Mesenchymal stem cell (in vitro differentiated cells and primary cell): Measurements from ENCODE around the gene PRKCI.
"Not testable (repeated sequence)": the region's sequence is repeated elsewhere in the genome, so short reads cannot be mapped to it uniquely, and the experiment has no call there.

Experiments used
- DNase-seq: peaks from one replicate; pipeline ENCODE4 v3.0.0-alpha.2; 2013
- H2AFZ ChIP-seq: one replicate; pipeline ENCODE4 v1.6.1; 2013; ENCODE audit warnings: low read depth, mild to moderate bottlenecking, control low read depth, inconsistent platforms, low read length, moderate library complexity
- H2AK5ac ChIP-seq: 2 replicates; pipeline ENCODE4 v1.6.1; 2013; ENCODE audit warnings: low read length, moderate library complexity, mild to moderate bottlenecking, inconsistent platforms; ENCODE audit not compliant: severe bottlenecking
- H2BK120ac ChIP-seq: one replicate; pipeline ENCODE4 v1.6.1; 2013; ENCODE audit warnings: low read depth, mild to moderate bottlenecking, inconsistent platforms, low read length, moderate library complexity
- H2BK12ac ChIP-seq, 2 experiments: one replicate each; pipeline ENCODE4 v1.6.1; 2013; ENCODE audit warnings: inconsistent platforms in 2 of 2, low read length in 2 of 2, mild to moderate bottlenecking in 2 of 2, moderate library complexity in 2 of 2, control low read depth in 1 of 2
- H2BK15ac ChIP-seq: one replicate; pipeline ENCODE4 v1.6.1; 2013; ENCODE audit warnings: mild to moderate bottlenecking, low read depth, inconsistent platforms; ENCODE audit not compliant: poor library complexity, severe bottlenecking
- H2BK5ac ChIP-seq: 2 replicates; pipeline ENCODE4 v1.6.1; 2013; ENCODE audit warnings: low read depth, mild to moderate bottlenecking, low read length, control low read depth, inconsistent platforms; ENCODE audit not compliant: poor library complexity, severe bottlenecking
- H3K14ac ChIP-seq, 2 experiments: one replicate each; pipeline ENCODE4 v1.6.1; 2013; ENCODE audit warnings: inconsistent platforms in 2 of 2, low read length in 2 of 2, control low read depth in 1 of 2, mild to moderate bottlenecking in 1 of 2, moderate library complexity in 1 of 2
- H3K18ac ChIP-seq, 2 experiments: one replicate each; pipeline ENCODE4 v1.6.1; 2013; ENCODE audit warnings: inconsistent platforms in 2 of 2, low read length in 2 of 2, control low read depth in 1 of 2, low read depth in 1 of 2, mild to moderate bottlenecking in 1 of 2
- H3K23ac ChIP-seq, 2 experiments: one replicate each; pipeline ENCODE4 v1.6.1; 2013; ENCODE audit warnings: inconsistent platforms in 2 of 2, low read length in 2 of 2, mild to moderate bottlenecking in 2 of 2, moderate library complexity in 2 of 2, control low read depth in 1 of 2
- H3K27ac ChIP-seq: 2 replicates; pipeline ENCODE4 v1.5.1; 2013; ENCODE audit warnings: mild to moderate bottlenecking, moderate library complexity, low read length, control low read depth, inconsistent platforms; ENCODE audit not compliant: poor library complexity, severe bottlenecking
- H3K27me3 ChIP-seq, 2 experiments: 2 replicates each; pipeline versions ENCODE4 v1.6.1 to v1.7.0; 2013; ENCODE audit warnings: low read length in 2 of 2, mild to moderate bottlenecking in 2 of 2, moderate library complexity in 2 of 2, control low read depth in 1 of 2, inconsistent platforms in 1 of 2; ENCODE audit not compliant: control insufficient read depth in 1 of 2, insufficient read depth in 1 of 2
- H3K36me3 ChIP-seq, 2 experiments: 2 replicates each; pipeline versions ENCODE4 v1.6.1 to v1.7.0; 2013; ENCODE audit warnings: low read length in 2 of 2, control low read depth in 1 of 2, inconsistent platforms in 1 of 2, low read depth in 1 of 2, mild to moderate bottlenecking in 1 of 2; ENCODE audit not compliant: insufficient read depth in 2 of 2, control insufficient read depth in 1 of 2
- H3K4ac ChIP-seq, 2 experiments: one replicate each; pipeline ENCODE4 v1.6.1; 2013; ENCODE audit warnings: inconsistent platforms in 2 of 2, low read length in 2 of 2, mild to moderate bottlenecking in 2 of 2, moderate library complexity in 2 of 2, control low read depth in 1 of 2, low read depth in 1 of 2
- H3K4me1 ChIP-seq: 2 replicates; pipeline ENCODE4 v1.6.1; 2013; ENCODE audit warnings: low read depth, low read length, control low read depth; ENCODE audit not compliant: control insufficient read depth, insufficient read depth
- H3K4me2 ChIP-seq: 2 replicates; pipeline ENCODE4 v1.6.1; 2013; ENCODE audit warnings: low read length, mild to moderate bottlenecking, inconsistent platforms; ENCODE audit not compliant: poor library complexity, severe bottlenecking
- H3K4me3 ChIP-seq, 2 experiments: 2 replicates each; pipeline versions ENCODE4 v1.5.1 to v1.7.0; 2013; ENCODE audit warnings: low read length in 2 of 2, mild to moderate bottlenecking in 2 of 2, control low read depth in 1 of 2, low read depth in 1 of 2; ENCODE audit not compliant: insufficient read depth in 1 of 2
- H3K79me1 ChIP-seq: replicated peaks from 2 replicates; pipeline ENCODE4 v1.6.1; 2013; ENCODE audit warnings: mild to moderate bottlenecking, control low read depth, low read length, inconsistent platforms; ENCODE audit not compliant: poor library complexity, severe bottlenecking
- H3K9ac ChIP-seq: 2 replicates; pipeline ENCODE4 v1.7.0; 2013; ENCODE audit warnings: mild to moderate bottlenecking, low read length, moderate library complexity
- H3K9me3 ChIP-seq: 2 replicates; pipeline ENCODE4 v1.7.0; 2013; ENCODE audit warnings: mild to moderate bottlenecking, low read length; ENCODE audit not compliant: control insufficient read depth
- H4K8ac ChIP-seq: one replicate; pipeline ENCODE4 v1.6.1; 2013; ENCODE audit warnings: inconsistent platforms, mild to moderate bottlenecking, low read length, moderate library complexity
- H4K91ac ChIP-seq: one replicate; pipeline ENCODE4 v1.6.1; 2013; ENCODE audit warnings: mild to moderate bottlenecking, low read length, inconsistent platforms
- WGBS: methylation state at CpG from one replicate; pipeline ENCODE4 v1.1.7; 2013; ENCODE audit warnings: mixed read lengths; 5-methylcytosine and 5-hydroxymethylcytosine counted together

The PRKCI gene

DNA sequence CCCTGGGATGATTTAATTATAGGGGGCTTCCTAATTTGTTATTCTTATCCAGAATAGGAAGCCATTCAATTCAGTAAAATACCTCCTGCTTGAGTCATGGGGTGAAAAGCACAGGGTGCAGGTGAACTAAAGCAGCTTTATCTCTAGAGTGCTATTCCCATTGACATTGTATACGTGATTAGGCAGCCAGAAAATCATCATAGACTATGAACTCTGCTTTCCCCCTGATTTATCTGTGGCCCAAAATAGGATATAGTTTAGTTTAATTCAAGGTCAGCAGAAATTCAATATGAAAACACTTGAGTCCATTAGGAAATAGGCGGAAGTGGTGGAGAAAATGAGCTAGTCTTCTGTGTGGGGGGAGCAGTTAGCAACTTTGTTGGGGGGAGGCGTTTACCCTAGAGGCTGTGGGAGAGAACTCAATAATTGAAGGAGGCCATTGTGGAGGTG, 18.2 kb upstream of the PRKCI start:
- no peaks in the 10 kb centered on the region for H3K36me3 ChIP-seq
- H3K79me1 ChIP-seq = no peaks in the 10 kb centered on the region
- H3K14ac ChIP-seq = no peak overlapping the region
- H4K8ac ChIP-seq = no peak overlapping the region
- H2AFZ ChIP-seq = no peak overlapping the region
- H3K18ac ChIP-seq = no peak overlapping the region
- H2BK15ac ChIP-seq = no peak overlapping the region
- no peaks in the 10 kb centered on the region for H3K4me1 ChIP-seq
- no peaks in the 10 kb centered on the region for H3K27me3 ChIP-seq
- DNase-seq = no peak
- H3K27ac ChIP-seq = no peak overlapping the region
- H2AK5ac ChIP-seq = no peak overlapping the region
- H3K23ac ChIP-seq = no peak overlapping the region
- H2BK12ac ChIP-seq = no peak overlapping the region
- no peak overlapping the region for H4K91ac ChIP-seq
- no peak overlapping the region for H2BK5ac ChIP-seq
- no peak overlapping the region for H3K4ac ChIP-seq
- no peak overlapping the region for H2BK120ac ChIP-seq
- H3K4me2 ChIP-seq = no peak overlapping the region
- H3K9me3 ChIP-seq = no peaks in the 10 kb centered on the region
- H3K4me3 ChIP-seq = no peak overlapping the region
- no peak overlapping the region for H3K9ac ChIP-seq
- WGBS = 71% methylated on average over 2 of the region's 3 CpGs

DNA sequence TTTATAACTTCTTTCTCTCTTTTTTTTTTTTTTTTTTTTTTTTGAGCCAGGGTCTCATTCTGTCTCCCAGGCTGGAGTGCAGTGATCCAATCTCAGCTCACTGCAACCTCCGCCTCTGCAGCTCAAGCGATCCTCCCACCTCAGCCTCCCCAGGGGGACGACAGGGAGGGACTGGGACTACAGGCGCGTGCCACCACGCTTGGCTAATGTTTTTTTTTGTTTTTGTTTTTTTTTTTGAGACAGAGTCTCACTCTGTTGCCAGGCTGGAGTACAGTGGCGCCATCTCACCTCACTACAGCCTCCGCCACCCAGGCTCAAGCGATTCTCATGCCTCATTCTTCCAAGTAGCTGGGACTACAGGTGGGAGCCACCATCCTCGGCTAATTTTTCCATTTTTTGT, 17.7 kb upstream of the PRKCI start:
- H2AK5ac ChIP-seq = no peak overlapping the region
- H3K14ac ChIP-seq = no peak overlapping the region
- H3K4ac ChIP-seq = no peak overlapping the region
- no peak overlapping the region for H3K27ac ChIP-seq
- no peak overlapping the region for H3K23ac ChIP-seq
- H2BK120ac ChIP-seq = no peak overlapping the region
- no peak overlapping the region for H2BK15ac ChIP-seq
- H3K9ac ChIP-seq = no peak overlapping the region
- H2BK12ac ChIP-seq = no peak overlapping the region
- no peaks in the 10 kb centered on the region for H3K79me1 ChIP-seq
- H4K91ac ChIP-seq = no peak overlapping the region
- no peak overlapping the region for H3K18ac ChIP-seq
- no peaks in the 10 kb centered on the region for H3K4me1 ChIP-seq
- H3K4me2 ChIP-seq = no peak overlapping the region
- DNase-seq = no peak
- no peaks in the 10 kb centered on the region for H3K36me3 ChIP-seq
- no peak overlapping the region for H4K8ac ChIP-seq
- no peak overlapping the region for H3K4me3 ChIP-seq
- WGBS = 97% methylated on average over 10 of the region's 10 CpGs
- H2BK5ac ChIP-seq = no peak overlapping the region
- no peaks in the 10 kb centered on the region for H3K27me3 ChIP-seq
- no peaks in the 10 kb centered on the region for H3K9me3 ChIP-seq
- no peak overlapping the region for H2AFZ ChIP-seq

- Histone ChIP-seq H3K18ac (no peak overlapping the region), H3K23ac (no peak overlapping the region), H3K79me1 (no peaks in the 10 kb centered on the region), H4K8ac (no peak overlapping the region), H2BK120ac (no peak overlapping the region), H4K91ac (no peak overlapping the region), H2BK12ac (no peak overlapping the region), H3K4me2 (no peak overlapping the region), H3K27ac (no peak overlapping the region), H2AK5ac (no peak overlapping the region), H3K9me3 (no peaks in the 10 kb centered on the region), H3K14ac (no peak overlapping the region), H3K4ac (no peak overlapping the region), H3K4me1 (no peaks in the 10 kb centered on the region), H3K36me3 (no peaks in the 10 kb centered on the region), H2AFZ (no peak overlapping the region), H2BK5ac (no peak overlapping the region), H3K9ac (no peak overlapping the region), H2BK15ac (no peak overlapping the region), H3K27me3 (no peaks in the 10 kb centered on the region), H3K4me3 (peak overlapping the region in 1 of 2 experiments; percentile 28)
- no CpG with 5 or more reads among the region's 2 CpGs for WGBS
- peak; percentile 15 for DNase-seq
Measured at GRCh38 chr3:170205302-170205701, 16.9 kb upstream of the PRKCI start.

DNA sequence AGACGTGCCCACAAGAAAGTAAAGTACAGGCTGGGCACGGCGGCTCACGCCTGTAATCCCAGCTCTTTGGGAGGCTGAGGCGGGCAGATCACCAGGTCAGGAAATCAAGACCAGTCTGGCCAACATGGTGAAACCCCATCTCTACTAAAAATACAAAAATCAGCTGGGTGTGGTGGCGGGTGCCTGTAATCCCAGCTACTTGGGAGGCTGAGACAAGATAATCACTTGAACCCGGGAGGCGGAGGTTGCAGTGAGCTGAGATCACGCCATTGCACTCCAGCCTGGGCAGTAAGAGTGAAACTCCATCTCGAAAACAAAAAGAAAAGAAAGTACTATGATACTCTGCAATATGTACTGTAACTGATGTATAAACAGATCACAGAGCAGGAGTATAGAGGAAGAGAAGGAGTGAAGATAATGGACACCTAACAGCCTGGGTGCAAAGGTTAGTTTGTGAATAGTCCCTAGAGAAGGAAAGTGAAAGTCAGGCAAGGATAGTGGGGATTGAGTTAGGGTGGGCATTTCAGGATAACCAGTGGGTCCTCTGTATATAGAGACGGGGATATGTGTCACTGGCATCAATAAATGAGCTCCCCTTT, 16.0 kb upstream of the PRKCI start:
- H2BK15ac ChIP-seq, H3K4me1 ChIP-seq, H2AK5ac ChIP-seq, DNase-seq, H2BK12ac ChIP-seq, H4K8ac ChIP-seq, H3K4ac ChIP-seq, H2AFZ ChIP-seq, H3K27me3 ChIP-seq, H3K9ac ChIP-seq, H3K9me3 ChIP-seq, H3K18ac ChIP-seq, H3K27ac ChIP-seq, H3K14ac ChIP-seq, H4K91ac ChIP-seq, H3K79me1 ChIP-seq, H3K4me2 ChIP-seq, H3K36me3 ChIP-seq, H3K4me3 ChIP-seq, H2BK5ac ChIP-seq, H3K23ac ChIP-seq, H2BK120ac ChIP-seq: not testable (repeated sequence)
- 95% methylated on average over 9 of the region's 11 CpGs for WGBS
